HFFc6 (cell line): ENCODE results near the gene GON4L. TPM values are rescaled to one million over a fixed set of nuclear protein-coding genes. Genes with fewer than 3 reads are reported as not detected.
"Not testable (repeated sequence)": the region's sequence is repeated elsewhere in the genome, so short reads cannot be mapped to it uniquely, and the experiment has no call there.

Source experiments
- DNase-seq: peaks from one replicate; pipeline ENCODE4 v3.0.0-alpha.2; 2018
- H3K27ac Mint-ChIP-seq: 2 replicates; pipeline ENCODE4 v1.8.0; 2020; ENCODE audit warnings: mild to moderate bottlenecking, mixed read lengths
- H3K27me3 Mint-ChIP-seq: 2 replicates; pipeline ENCODE4 v1.8.0; 2021; ENCODE audit warnings: mild to moderate bottlenecking, moderate library complexity, mixed read lengths; ENCODE audit not compliant: insufficient read depth
- H3K36me3 Mint-ChIP-seq: 2 replicates; pipeline ENCODE4 v1.8.0; 2021; ENCODE audit warnings: low read depth, mixed read lengths
- H3K4me1 Mint-ChIP-seq: 2 replicates; pipeline ENCODE4 v1.8.0; 2020; ENCODE audit warnings: low read depth, mixed read lengths
- H3K4me3 Mint-ChIP-seq: 2 replicates; pipeline ENCODE4 v1.8.0; 2020; ENCODE audit warnings: mild to moderate bottlenecking, moderate library complexity, mixed read lengths
- H3K9me3 Mint-ChIP-seq: 2 replicates; pipeline ENCODE4 v1.8.0; 2020; ENCODE audit warnings: mild to moderate bottlenecking, mixed read lengths
- total RNA-seq, 6 experiments: library from RNA; stranded (reverse); fragmentation: NEBNext Ultra II Directional; extraction: Animal tissue kit (Norgen Biotek cat#: 25700); gene quantifications; 2 replicates in 1 of 6; 3 replicates in 5 of 6; pipeline ENCODE4 v1.2.3, GENCODE V29; 2021
- TF ChIP-seq, protein P1 (sequence below): fragments of 200-600 bp; sonication (generic); IDR thresholded peaks from 2 replicates; pipeline ENCODE4 v1.5.0; 2021; ENCODE audit warnings: antibody characterized with exemption, mild to moderate bottlenecking

Gene GON4L
- total RNA-seq, 6 experiments from 2014 or later, result 24.2 to 31.3 (median 28.6) TPM

DNA sequence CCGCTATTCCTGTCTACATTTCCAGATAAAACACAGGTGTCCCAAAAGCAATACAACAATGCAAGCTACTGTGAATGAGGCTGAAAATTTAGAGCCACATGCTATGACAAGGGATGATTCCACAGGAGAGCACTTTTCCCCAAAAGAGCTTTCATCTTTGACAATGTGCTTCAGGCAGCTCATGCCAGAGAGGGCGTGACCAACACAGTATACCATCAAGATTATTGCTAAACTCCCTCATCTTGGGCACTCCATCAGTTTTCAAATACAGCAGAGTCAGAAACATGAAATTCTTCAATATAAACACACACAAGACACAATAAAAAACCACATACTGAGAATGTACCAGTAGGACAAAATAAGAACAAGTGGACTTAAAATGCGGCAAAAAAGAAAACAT is 6.7 kb downstream of the GON4L start:
- TF ChIP-seq, protein P1, sequence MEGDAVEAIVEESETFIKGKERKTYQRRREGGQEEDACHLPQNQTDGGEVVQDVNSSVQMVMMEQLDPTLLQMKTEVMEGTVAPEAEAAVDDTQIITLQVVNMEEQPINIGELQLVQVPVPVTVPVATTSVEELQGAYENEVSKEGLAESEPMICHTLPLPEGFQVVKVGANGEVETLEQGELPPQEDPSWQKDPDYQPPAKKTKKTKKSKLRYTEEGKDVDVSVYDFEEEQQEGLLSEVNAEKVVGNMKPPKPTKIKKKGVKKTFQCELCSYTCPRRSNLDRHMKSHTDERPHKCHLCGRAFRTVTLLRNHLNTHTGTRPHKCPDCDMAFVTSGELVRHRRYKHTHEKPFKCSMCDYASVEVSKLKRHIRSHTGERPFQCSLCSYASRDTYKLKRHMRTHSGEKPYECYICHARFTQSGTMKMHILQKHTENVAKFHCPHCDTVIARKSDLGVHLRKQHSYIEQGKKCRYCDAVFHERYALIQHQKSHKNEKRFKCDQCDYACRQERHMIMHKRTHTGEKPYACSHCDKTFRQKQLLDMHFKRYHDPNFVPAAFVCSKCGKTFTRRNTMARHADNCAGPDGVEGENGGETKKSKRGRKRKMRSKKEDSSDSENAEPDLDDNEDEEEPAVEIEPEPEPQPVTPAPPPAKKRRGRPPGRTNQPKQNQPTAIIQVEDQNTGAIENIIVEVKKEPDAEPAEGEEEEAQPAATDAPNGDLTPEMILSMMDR, result no peak
- H3K4me3 Mint-ChIP-seq, result no peak overlapping the region; the same call in 1 of the 2 replicates
- no peaks in the 10 kb centered on the region; the same call in 1 of the 2 replicates for H3K27me3 Mint-ChIP-seq
- peaks cover 43% of the 10 kb centered on the region for H3K36me3 Mint-ChIP-seq
- peak overlapping the region; percentile 10; the same call in 1 of the 2 replicates for H3K27ac Mint-ChIP-seq
- peaks cover 6% of the 10 kb centered on the region for H3K4me1 Mint-ChIP-seq
- no peaks in the 10 kb centered on the region for H3K9me3 Mint-ChIP-seq
- no peak for DNase-seq

DNA sequence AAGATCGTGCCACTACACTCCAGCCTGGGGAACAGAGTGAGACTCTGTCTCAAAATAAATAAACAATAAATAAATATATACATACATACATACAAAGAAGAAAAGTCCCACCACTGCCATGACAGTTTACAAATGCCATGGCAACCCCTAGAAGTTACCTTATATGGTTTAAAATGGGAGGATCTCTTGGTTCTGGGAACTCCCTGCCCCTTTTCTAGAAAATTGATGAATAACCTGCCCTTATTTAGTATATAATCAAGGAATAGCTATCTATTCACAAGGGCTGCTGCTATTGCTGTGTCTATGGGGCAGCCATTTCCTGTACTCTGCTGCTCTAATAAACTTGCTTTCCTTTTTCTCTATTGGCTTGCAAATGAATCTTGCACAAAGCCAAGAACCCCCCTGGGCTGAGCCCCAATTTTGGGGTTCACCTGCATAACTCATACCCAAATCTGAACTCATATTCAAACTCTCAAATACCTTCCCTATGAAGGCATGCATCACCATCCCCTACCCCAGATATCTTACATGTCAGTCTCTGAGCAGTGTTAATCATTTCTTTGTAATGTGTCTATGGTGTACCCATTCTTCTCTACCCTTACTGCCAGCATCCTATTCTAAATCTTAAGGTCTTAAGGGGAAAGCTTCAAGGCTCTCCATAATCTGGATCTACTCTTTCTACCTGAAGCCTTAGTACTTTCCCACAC is 9.0 kb downstream of the GON4L start:
- no peak overlapping the region for H3K27ac Mint-ChIP-seq
- no peak for DNase-seq
- no peaks in the 10 kb centered on the region for H3K27me3 Mint-ChIP-seq
- no peak overlapping the region for H3K4me3 Mint-ChIP-seq
- peaks cover 51% of the 10 kb centered on the region for H3K36me3 Mint-ChIP-seq
- TF ChIP-seq, protein P1, result no peak
- H3K9me3 Mint-ChIP-seq, result no peaks in the 10 kb centered on the region
- peaks cover 21% of the 10 kb centered on the region for H3K4me1 Mint-ChIP-seq

DNA sequence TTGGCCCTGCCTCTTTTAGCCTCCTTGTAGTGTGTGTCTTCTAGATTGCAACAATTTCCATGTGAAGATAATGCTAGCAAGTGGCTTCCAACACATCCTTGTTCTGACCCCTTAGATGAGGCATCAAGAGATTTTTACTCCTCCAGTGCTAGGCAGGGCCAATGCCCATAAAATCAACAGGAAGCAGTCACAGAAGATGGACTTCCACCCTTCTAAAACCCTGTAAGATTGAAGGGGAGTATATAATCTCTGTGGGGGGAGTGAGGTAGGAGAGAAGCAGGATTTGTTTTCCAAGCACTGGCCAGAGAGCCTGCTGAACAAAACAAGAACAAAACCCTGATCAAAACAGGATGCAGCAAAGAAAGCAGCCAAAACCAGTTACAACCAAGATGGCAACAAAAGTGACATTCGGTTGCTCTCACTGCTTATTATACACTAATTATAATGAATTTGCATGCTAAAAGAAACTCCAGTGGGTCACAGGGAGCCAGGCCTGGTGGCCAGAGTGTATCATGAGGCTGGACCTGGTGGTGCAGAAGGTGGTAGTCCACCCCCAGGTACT is 12.1 kb downstream of the GON4L start:
- TF ChIP-seq, protein P1, result no peak

DNA sequence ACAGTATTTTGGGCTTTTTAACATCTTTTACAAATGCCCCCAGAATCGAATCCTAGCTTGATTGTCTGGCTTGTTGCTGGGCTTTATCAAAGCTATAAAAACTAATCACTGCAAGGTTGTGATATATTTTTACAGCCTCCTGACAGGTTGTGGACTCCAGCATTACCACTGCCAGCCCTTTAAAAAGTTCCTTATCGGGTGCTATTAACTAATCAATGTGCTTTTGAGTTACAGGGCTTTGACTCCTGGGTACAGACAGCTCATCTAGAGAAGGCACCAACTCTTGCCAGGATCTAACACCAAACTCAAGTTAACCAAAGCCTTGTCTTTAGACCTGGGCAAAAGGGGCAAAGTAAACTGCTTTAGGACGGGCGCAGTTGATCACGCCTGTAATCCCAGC is 16.6 kb downstream of the GON4L start:
- no peak overlapping the region for H3K4me3 Mint-ChIP-seq
- DNase-seq, result no peak
- H3K27me3 Mint-ChIP-seq, result no peaks in the 10 kb centered on the region
- H3K4me1 Mint-ChIP-seq, result peaks cover 24% of the 10 kb centered on the region
- no peak overlapping the region for H3K27ac Mint-ChIP-seq
- H3K36me3 Mint-ChIP-seq, result peaks cover 30% of the 10 kb centered on the region
- H3K9me3 Mint-ChIP-seq, result no peaks in the 10 kb centered on the region
- TF ChIP-seq, protein P1, result no peak

More for the DNA sequence above, 12.1 kb downstream of the GON4L start:
- H3K4me1 Mint-ChIP-seq, result peaks cover 19% of the 10 kb centered on the region
- H3K27me3 Mint-ChIP-seq, result no peaks in the 10 kb centered on the region
- no peak for DNase-seq
- peaks cover 39% of the 10 kb centered on the region for H3K36me3 Mint-ChIP-seq
- no peak overlapping the region for H3K4me3 Mint-ChIP-seq
- no peak overlapping the region for H3K27ac Mint-ChIP-seq
- no peaks in the 10 kb centered on the region for H3K9me3 Mint-ChIP-seq

DNA sequence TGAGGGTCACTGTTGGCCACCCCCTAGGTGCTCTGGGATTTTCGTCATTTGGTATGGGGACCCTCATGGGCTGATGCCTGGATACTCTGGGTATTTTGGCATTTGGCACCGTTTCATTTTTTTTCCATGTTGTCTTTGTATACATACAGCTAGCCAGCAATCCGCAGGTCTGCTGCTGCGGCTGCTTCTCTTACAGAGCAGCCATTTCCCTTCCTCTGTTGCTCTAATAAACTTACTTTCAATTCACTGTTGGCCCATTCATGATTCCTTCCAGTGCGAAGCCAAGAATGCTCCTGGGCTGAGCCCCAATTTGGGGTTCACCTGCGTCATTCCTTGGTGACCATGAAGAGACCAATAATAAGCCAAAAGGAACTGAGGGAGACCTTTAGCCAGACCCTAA is 21.5 kb downstream of the GON4L start:
- TF ChIP-seq, protein P1, result no peak
- DNase-seq, result no peak
- Mint-ChIP-seq H3K9me3 (no peaks in the 10 kb centered on the region), H3K36me3 (peaks cover 20% of the 10 kb centered on the region), H3K4me3 (no peak overlapping the region), H3K27me3 (no peaks in the 10 kb centered on the region), H3K27ac (peak overlapping the region; percentile 14; the same call in 1 of the 2 replicates), H3K4me1 (peaks cover 19% of the 10 kb centered on the region)

DNA sequence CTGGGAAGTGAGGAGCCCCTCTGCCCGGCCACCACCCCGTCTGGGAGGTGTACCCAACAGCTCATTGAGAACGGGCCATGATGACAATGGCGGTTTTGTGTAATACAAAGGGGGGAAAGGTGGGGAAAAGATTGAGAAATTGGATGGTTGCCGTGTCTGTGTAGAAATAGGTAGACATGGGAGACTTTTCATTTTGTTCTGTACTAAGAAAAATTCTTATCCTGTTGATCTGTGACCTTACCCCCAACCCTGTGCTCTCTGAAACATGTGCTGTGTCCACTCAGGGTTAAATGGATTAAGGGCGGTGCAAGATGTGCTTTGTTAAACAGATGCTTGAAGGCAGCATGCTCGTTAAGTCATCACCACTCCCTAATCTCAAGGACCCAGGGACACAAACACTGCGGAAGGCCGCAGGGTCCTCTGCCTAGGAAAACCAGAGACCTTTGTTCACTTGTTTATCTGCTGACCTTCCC is 22.1 kb downstream of the GON4L start:
- H3K9me3 Mint-ChIP-seq, H3K4me3 Mint-ChIP-seq, H3K27me3 Mint-ChIP-seq, H3K27ac Mint-ChIP-seq, DNase-seq: not testable (repeated sequence)
- H3K36me3 Mint-ChIP-seq, result peaks cover 20% of the 10 kb centered on the region
- H3K4me1 Mint-ChIP-seq, result peaks cover 19% of the 10 kb centered on the region
